ENCODE data around the gene ITPR1. TPM values are rescaled to one million over a fixed set of nuclear protein-coding genes. Genes with fewer than 3 reads are reported as not detected.

The ITPR1 gene
- total and polyA plus RNA-seq, 2 experiments from 2014 or later: 6.8 to 21.0 TPM

DNA sequence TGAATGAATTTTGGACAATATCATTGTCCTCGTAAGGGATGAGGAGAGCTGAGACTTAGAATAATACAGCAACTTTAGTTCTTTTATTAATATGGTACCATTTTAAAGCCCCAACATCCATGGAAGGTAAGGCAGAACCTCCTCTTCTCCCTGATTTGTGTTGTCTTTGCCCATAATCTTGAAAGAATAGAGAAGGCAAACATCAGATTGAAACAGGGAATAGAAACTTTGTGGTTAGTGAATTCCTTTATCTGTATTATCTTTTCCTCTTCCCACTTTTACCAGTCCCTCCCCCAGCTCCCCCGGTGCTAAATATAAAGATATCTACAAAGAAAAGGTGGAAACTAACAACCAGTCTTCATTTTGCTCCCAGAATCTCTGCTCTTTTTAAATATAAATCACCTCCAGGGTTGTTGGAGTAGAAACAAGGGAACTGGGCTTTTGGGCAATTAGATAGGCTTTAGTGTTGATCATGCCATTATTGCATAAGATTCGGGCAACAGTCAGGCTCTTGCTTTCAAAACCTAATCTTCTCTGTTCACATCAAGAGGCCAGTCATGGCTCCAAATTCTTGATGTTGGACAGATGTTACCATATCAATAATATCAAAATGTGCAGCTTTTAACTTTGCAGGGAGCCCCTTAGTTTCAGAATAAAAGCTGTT is 32.5 kb downstream of the ITPR1 start (continued):
- TF ChIP-seq, protein P1, sequence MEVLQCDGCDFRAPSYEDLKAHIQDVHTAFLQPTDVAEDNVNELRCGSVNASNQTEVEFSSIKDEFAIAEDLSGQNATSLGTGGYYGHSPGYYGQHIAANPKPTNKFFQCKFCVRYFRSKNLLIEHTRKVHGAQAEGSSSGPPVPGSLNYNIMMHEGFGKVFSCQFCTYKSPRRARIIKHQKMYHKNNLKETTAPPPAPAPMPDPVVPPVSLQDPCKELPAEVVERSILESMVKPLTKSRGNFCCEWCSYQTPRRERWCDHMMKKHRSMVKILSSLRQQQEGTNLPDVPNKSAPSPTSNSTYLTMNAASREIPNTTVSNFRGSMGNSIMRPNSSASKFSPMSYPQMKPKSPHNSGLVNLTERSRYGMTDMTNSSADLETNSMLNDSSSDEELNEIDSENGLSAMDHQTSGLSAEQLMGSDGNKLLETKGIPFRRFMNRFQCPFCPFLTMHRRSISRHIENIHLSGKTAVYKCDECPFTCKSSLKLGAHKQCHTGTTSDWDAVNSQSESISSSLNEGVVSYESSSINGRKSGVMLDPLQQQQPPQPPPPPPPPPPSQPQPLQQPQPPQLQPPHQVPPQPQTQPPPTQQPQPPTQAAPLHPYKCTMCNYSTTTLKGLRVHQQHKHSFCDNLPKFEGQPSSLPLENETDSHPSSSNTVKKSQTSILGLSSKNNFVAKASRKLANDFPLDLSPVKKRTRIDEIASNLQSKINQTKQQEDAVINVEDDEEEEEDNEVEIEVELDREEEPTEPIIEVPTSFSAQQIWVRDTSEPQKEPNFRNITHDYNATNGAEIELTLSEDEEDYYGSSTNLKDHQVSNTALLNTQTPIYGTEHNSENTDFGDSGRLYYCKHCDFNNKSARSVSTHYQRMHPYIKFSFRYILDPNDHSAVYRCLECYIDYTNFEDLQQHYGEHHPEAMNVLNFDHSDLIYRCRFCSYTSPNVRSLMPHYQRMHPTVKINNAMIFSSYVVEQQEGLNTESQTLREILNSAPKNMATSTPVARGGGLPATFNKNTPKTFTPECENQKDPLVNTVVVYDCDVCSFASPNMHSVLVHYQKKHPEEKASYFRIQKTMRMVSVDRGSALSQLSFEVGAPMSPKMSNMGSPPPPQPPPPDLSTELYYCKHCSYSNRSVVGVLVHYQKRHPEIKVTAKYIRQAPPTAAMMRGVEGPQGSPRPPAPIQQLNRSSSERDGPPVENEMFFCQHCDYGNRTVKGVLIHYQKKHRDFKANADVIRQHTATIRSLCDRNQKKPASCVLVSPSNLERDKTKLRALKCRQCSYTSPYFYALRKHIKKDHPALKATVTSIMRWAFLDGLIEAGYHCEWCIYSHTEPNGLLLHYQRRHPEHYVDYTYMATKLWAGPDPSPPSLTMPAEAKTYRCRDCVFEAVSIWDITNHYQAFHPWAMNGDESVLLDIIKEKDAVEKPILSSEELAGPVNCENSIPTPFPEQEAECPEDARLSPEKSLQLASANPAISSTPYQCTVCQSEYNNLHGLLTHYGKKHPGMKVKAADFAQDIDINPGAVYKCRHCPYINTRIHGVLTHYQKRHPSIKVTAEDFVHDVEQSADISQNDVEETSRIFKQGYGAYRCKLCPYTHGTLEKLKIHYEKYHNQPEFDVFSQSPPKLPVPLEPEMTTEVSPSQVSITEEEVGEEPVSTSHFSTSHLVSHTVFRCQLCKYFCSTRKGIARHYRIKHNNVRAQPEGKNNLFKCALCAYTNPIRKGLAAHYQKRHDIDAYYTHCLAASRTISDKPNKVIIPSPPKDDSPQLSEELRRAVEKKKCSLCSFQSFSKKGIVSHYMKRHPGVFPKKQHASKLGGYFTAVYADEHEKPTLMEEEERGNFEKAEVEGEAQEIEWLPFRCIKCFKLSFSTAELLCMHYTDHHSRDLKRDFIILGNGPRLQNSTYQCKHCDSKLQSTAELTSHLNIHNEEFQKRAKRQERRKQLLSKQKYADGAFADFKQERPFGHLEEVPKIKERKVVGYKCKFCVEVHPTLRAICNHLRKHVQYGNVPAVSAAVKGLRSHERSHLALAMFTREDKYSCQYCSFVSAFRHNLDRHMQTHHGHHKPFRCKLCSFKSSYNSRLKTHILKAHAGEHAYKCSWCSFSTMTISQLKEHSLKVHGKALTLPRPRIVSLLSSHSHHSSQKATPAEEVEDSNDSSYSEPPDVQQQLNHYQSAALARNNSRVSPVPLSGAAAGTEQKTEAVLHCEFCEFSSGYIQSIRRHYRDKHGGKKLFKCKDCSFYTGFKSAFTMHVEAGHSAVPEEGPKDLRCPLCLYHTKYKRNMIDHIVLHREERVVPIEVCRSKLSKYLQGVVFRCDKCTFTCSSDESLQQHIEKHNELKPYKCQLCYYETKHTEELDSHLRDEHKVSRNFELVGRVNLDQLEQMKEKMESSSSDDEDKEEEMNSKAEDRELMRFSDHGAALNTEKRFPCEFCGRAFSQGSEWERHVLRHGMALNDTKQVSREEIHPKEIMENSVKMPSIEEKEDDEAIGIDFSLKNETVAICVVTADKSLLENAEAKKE (CRISPR knock-in tag; IDR thresholded peaks at IDR 0.05): no peak
- TF ChIP-seq STAT1 (IDR thresholded peaks at IDR 0.05; ENCODE audit: unreplicated experiment): no peak

DNA sequence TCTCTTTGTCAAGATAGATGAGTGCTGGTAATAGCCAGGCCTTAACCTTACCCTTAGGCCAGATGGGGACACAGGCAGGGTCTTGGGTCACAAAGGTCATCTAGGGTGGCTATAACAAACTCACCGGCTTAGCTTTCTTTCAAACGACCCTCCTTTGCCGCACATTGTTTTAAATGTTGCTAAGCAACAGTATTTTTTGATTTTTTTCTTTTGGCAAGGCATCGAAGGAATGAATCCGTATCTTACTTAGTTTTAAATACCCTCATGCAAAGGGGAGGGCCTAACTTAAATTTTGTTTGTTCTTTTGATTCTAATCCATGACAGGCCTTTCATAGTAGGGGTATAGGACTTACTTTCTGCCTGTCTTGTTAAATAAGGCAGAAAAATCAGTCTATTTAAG is 35.2 kb downstream of the ITPR1 start:
- Histone ChIP-seq H3K9me2 (ENCODE audit: insufficient read depth) (no peaks in the 10 kb centered on the region), H3K27ac (ENCODE audit: low read depth) (no peak overlapping the region), H3K4me2 (no peak overlapping the region), H3K27me3 (ENCODE audit: insufficient read depth) (no peaks in the 10 kb centered on the region), H2AFZ (no peak overlapping the region), H3K4me1 (ENCODE audit: insufficient read depth) (peaks cover 13% of the 10 kb centered on the region), H3F3A (replicated peaks; ENCODE audit: low read depth) (no peaks in the 10 kb centered on the region), H3K36me3 (ENCODE audit: insufficient read depth) (no peaks in the 10 kb centered on the region), H4K20me1 (replicated peaks; ENCODE audit: insufficient read depth) (no peaks in the 10 kb centered on the region; the same call in 1 of the 2 replicates), H3K4me3 (no peak overlapping the region), H3K79me2 (replicated peaks; ENCODE audit: insufficient read depth) (no peaks in the 10 kb centered on the region)
- ATAC-seq (no peak), DNase-seq (ENCODE audit: low spot score) (no peak)
- Mint-ChIP-seq H3K4me3 (no peak overlapping the region), H3K9me3 (no peaks in the 10 kb centered on the region), H3K36me3 (ENCODE audit: low read depth) (no peaks in the 10 kb centered on the region), H3K27me3 (ENCODE audit: insufficient read depth, low read depth, poor library complexity) (peaks cover 4% of the 10 kb centered on the region), H3K27ac (no peak overlapping the region), H3K4me1 (peaks cover 14% of the 10 kb centered on the region)
- TF ChIP-seq ZNF114 (CRISPR knock-in tag; IDR thresholded peaks at IDR 0.05) (no peak), NANOG (IDR thresholded peaks at IDR 0.05; ENCODE audit: borderline replicate concordance) (no peak), JUNB (IDR thresholded peaks at IDR 0.05; ENCODE audit: unreplicated experiment) (no peak), POLR2AphosphoS5 (IDR thresholded peaks at IDR 0.05; ENCODE audit: low read depth) (no peak), EZH2phosphoT487 (IDR thresholded peaks at IDR 0.05; ENCODE audit: unreplicated experiment) (no peak), EZH2 (IDR thresholded peaks at IDR 0.05; ENCODE audit: low read depth, unreplicated experiment) (no peak), STAT1 (IDR thresholded peaks at IDR 0.05; ENCODE audit: unreplicated experiment) (no peak)
- TF ChIP-seq, protein P2, sequence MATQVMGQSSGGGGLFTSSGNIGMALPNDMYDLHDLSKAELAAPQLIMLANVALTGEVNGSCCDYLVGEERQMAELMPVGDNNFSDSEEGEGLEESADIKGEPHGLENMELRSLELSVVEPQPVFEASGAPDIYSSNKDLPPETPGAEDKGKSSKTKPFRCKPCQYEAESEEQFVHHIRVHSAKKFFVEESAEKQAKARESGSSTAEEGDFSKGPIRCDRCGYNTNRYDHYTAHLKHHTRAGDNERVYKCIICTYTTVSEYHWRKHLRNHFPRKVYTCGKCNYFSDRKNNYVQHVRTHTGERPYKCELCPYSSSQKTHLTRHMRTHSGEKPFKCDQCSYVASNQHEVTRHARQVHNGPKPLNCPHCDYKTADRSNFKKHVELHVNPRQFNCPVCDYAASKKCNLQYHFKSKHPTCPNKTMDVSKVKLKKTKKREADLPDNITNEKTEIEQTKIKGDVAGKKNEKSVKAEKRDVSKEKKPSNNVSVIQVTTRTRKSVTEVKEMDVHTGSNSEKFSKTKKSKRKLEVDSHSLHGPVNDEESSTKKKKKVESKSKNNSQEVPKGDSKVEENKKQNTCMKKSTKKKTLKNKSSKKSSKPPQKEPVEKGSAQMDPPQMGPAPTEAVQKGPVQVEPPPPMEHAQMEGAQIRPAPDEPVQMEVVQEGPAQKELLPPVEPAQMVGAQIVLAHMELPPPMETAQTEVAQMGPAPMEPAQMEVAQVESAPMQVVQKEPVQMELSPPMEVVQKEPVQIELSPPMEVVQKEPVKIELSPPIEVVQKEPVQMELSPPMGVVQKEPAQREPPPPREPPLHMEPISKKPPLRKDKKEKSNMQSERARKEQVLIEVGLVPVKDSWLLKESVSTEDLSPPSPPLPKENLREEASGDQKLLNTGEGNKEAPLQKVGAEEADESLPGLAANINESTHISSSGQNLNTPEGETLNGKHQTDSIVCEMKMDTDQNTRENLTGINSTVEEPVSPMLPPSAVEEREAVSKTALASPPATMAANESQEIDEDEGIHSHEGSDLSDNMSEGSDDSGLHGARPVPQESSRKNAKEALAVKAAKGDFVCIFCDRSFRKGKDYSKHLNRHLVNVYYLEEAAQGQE (IDR thresholded peaks at IDR 0.05; ENCODE audit: unreplicated experiment): no peak

Measured in GM23338 (cell line).